RWPE2 (cell line): ENCODE data around the gene FLYWCH2.
"Not testable (repeated sequence)": the region's sequence is repeated elsewhere in the genome, so short reads cannot be mapped to it uniquely, and the experiment has no call there.

Experiments used
- ATAC-seq: fragments of 200-7000 bp; cut with Tn5 transposase; 3 replicates; pipeline ENCODE4 v1.9.1; 2021; ENCODE audit warnings: low read depth
- DNase-seq: peaks from one replicate; pipeline ENCODE4 v3.0.0-alpha.2; 2020; ENCODE audit warnings: low spot score
- H3K27ac ChIP-seq: fragments of 450-650 bp; 2 replicates; pipeline ENCODE4 v1.5.1; 2017; ENCODE audit warnings: mild to moderate bottlenecking; ENCODE audit not compliant: poor library complexity, severe bottlenecking
- H3K27me3 ChIP-seq: fragments of 250-450 bp; sonication (Bioruptor Pico); 2 replicates; pipeline ENCODE4 v1.5.1; 2021; ENCODE audit warnings: mild to moderate bottlenecking, moderate library complexity; ENCODE audit not compliant: insufficient read depth, poor library complexity, severe bottlenecking
- H3K36me3 ChIP-seq: fragments of 250-450 bp; sonication (Bioruptor Pico); 2 replicates; pipeline ENCODE4 v1.5.1; 2020; ENCODE audit warnings: low read depth, mild to moderate bottlenecking, moderate library complexity
- H3K4me1 ChIP-seq: fragments of 250-450 bp; sonication (Bioruptor Pico); 2 replicates; pipeline ENCODE4 v1.5.1; 2021; ENCODE audit warnings: mild to moderate bottlenecking, moderate library complexity; ENCODE audit not compliant: insufficient read depth, poor library complexity, severe bottlenecking
- H3K4me3 ChIP-seq: fragments of 250-450 bp; sonication (Bioruptor Pico); 2 replicates; pipeline ENCODE4 v1.5.1; 2021; ENCODE audit warnings: mild to moderate bottlenecking, moderate library complexity; ENCODE audit not compliant: severe bottlenecking
- H3K9me3 ChIP-seq: fragments of 250-450 bp; sonication (Bioruptor Pico); 2 replicates; pipeline ENCODE4 v1.5.1; 2021; ENCODE audit warnings: mild to moderate bottlenecking, moderate library complexity; ENCODE audit not compliant: severe bottlenecking
- CTCF ChIP-seq: fragments of 450-650 bp; IDR thresholded peaks from one replicate; pipeline ENCODE4 v1.5.1; 2017; ENCODE audit warnings: mild to moderate bottlenecking, moderate library complexity; ENCODE audit not compliant: poor library complexity, severe bottlenecking

The FLYWCH2 gene

GRCh38 chr16:2929693-2930092 lies 46.7 kb downstream of the FLYWCH2 start:
- Histone ChIP-seq H3K9me3 (no peaks in the 10 kb centered on the region), H3K36me3 (peaks cover 26% of the 10 kb centered on the region)
- no peak for TF ChIP-seq CTCF

DNA sequence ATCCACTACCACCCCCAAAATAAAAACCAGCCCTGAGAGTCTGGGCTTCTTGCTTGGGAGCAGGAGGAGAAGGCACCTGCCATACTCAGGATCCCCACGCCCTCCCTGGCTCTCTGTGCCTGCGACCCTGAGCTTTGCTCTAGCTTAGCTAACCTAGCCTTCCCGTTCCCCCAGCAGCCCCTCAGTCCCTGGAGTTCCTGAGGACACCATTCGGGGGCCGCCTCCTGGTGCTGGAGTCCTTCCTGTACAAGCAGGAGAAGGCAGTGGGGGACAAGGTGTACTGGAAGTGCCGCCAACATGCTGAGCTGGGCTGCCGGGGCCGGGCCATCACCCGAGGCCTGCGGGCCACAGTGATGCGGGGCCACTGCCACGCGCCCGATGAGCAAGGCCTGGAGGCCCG lies 47.2 kb downstream of the FLYWCH2 start:
- Histone ChIP-seq H3K27ac (no peak overlapping the region), H3K36me3 (peaks cover 26% of the 10 kb centered on the region), H3K4me3 (no peak overlapping the region), H3K4me1 (no peaks in the 10 kb centered on the region), H3K9me3 (no peaks in the 10 kb centered on the region), H3K27me3 (no peaks in the 10 kb centered on the region)
- DNase-seq (no peak), ATAC-seq (no peak)
- no peak for TF ChIP-seq CTCF

More at GRCh38 chr16:2929693-2930092, 46.7 kb downstream of the FLYWCH2 start:
- Histone ChIP-seq H3K27ac (no peak overlapping the region), H3K4me3 (no peak overlapping the region), H3K4me1 (peaks cover 2% of the 10 kb centered on the region), H3K27me3 (no peaks in the 10 kb centered on the region)
- DNase-seq (no peak), ATAC-seq (no peak)

DNA sequence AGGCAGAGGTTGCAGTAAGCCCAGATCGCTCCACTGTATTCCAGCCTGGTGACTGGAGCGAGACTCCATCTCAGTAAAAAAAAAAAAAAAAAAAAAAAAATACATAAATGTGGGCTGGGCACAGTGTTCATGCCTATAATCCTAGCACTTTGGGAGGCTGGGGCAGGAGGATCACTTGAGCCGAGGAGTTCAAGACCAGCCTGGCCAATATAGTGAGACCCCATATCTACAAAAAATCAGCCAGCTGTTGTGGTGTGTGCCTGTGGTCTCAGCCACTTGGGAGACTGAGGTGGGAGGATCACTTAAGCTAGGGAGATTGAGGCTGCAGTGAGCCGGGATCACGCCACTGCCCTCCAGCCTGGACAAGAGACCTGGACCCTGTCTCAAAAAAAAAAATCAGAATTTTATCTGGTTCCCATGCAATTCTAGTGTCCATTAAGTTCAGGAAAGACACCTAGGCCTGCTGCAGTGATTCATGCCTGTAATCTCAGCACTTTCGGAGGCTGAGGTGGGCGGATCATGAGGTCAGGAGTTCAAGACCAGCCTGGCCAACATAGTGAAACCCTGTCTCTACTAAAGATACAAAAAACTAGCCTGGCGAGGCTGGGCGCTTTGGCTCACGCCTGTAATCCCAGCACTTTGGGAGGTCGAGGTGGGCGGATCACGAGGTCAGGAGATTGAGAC lies 48.4 kb downstream of the FLYWCH2 start:
- not testable (repeated sequence) for H3K4me1 ChIP-seq, H3K9me3 ChIP-seq, ATAC-seq, H3K4me3 ChIP-seq, DNase-seq, H3K27me3 ChIP-seq, H3K27ac ChIP-seq
- peaks cover 26% of the 10 kb centered on the region for H3K36me3 ChIP-seq

DNA sequence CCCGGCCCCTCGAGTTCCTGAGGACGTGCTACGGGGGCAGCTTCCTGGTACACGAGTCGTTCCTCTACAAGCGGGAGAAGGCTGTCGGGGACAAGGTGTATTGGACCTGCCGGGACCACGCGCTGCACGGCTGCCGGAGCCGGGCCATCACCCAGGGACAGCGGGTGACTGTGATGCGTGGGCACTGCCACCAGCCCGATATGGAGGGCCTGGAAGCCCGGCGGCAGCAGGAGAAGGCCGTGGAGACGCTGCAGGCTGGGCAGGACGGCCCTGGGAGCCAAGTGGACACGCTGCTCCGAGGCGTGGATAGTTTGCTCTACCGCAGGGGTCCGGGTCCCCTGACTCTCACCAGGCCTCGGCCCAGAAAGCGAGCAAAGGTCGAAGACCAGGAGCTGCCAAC lies 50.1 kb downstream of the FLYWCH2 start:
- no peak overlapping the region for H3K4me3 ChIP-seq
- H3K27ac ChIP-seq, result no peak overlapping the region
- no peaks in the 10 kb centered on the region for H3K9me3 ChIP-seq
- TF ChIP-seq CTCF, result no peak
- H3K27me3 ChIP-seq, result no peaks in the 10 kb centered on the region
- DNase-seq (no peak), ATAC-seq (no peak)
- no peaks in the 10 kb centered on the region for H3K4me1 ChIP-seq
- H3K36me3 ChIP-seq, result peaks cover 34% of the 10 kb centered on the region

- no peak for TF ChIP-seq CTCF
- ATAC-seq (no peak), DNase-seq (no peak)
- H3K9me3 ChIP-seq, result no peaks in the 10 kb centered on the region
- no peaks in the 10 kb centered on the region for H3K4me1 ChIP-seq
- no peak overlapping the region for H3K27ac ChIP-seq
- no peaks in the 10 kb centered on the region for H3K27me3 ChIP-seq
- H3K36me3 ChIP-seq, result peaks cover 35% of the 10 kb centered on the region
- H3K4me3 ChIP-seq, result no peak overlapping the region
Measured at GRCh38 chr16:2933701-2934100, 50.7 kb downstream of the FLYWCH2 start.
